Spleen (tissue), 7 donors: Measurements from ENCODE around the gene POLR3E.

ENCODE experiments used
- POLR2A ChIP-seq, 3 donors: fragments of 450-650 bp; IDR thresholded peaks; one replicate each; pipeline ENCODE4 v1.5.1; 2017; ENCODE audit warnings: antibody characterized with exemption in 3 of 3, mild to moderate bottlenecking in 1 of 3
- TF ChIP-seq, protein P1 (sequence below), 11 experiments: fragments of 200-600 bp in 7 of 11; fragments of 450-650 bp in 4 of 11; sonication (generic) in 4 of 11; IDR thresholded peaks in 8 of 11; conservative IDR thresholded peaks in 3 of 11; 1 replicate in 7 of 11; 2 replicates in 4 of 11; pipeline versions ENCODE4 v1.4.0 to v1.8.0; 2016 to 2021; ENCODE audit warnings: antibody characterized with exemption in 11 of 11, inconsistent platforms in 4 of 11, mild to moderate bottlenecking in 1 of 11
- donor health status: DM: no; HTN: no; CAD: no; lungs with moderate emphysema.
- donor health status: DM: no; HTN: no; CAD: no.
- donor health status: DM: no; HTN: no; CAD: no.

GRCh38 chr16:22370038-22370820 lies 73.0 kb downstream of the POLR3E start:
- TF ChIP-seq, protein P1, sequence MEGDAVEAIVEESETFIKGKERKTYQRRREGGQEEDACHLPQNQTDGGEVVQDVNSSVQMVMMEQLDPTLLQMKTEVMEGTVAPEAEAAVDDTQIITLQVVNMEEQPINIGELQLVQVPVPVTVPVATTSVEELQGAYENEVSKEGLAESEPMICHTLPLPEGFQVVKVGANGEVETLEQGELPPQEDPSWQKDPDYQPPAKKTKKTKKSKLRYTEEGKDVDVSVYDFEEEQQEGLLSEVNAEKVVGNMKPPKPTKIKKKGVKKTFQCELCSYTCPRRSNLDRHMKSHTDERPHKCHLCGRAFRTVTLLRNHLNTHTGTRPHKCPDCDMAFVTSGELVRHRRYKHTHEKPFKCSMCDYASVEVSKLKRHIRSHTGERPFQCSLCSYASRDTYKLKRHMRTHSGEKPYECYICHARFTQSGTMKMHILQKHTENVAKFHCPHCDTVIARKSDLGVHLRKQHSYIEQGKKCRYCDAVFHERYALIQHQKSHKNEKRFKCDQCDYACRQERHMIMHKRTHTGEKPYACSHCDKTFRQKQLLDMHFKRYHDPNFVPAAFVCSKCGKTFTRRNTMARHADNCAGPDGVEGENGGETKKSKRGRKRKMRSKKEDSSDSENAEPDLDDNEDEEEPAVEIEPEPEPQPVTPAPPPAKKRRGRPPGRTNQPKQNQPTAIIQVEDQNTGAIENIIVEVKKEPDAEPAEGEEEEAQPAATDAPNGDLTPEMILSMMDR (IDR thresholded peaks at IDR 0.05 in 8 of 11, conservative IDR thresholded peaks at IDR 0.05 in 3 of 11) = no peak
- TF ChIP-seq POLR2A (IDR thresholded peaks at IDR 0.05) = no peak
